H1 (cell line): ENCODE measurements around the gene GOLGA2. TPM values are rescaled to one million over a fixed set of nuclear protein-coding genes. Genes with fewer than 3 reads are reported as not detected.
"Not testable (repeated sequence)": the region's sequence is repeated elsewhere in the genome, so short reads cannot be mapped to it uniquely, and the experiment has no call there.

ENCODE experiments used
- CTCF ChIA-PET: fragments of 300-600 bp; sonication (Branson Sonifier 250); formaldehyde crosslinking; loops from one replicate; lab custom pipeline; 2021; ENCODE audit not compliant: partially characterized antibody; lab: Charles Lee
- POLR2A ChIA-PET: fragments of 300-600 bp; sonication (Branson Sonifier 250); formaldehyde crosslinking; loops from one replicate; lab custom pipeline; 2021; ENCODE audit warnings: inconsistent platforms; ENCODE audit not compliant: partially characterized antibody; lab: Charles Lee
- DNase-seq, 2 experiments: peaks; one replicate each; pipeline versions ENCODE4 v3.0.0 to v3.0.0-alpha.2; 2010 to 2022; ENCODE audit warnings: low spot score in 2 of 2, low read depth in 1 of 2, mixed read lengths in 1 of 2
- FAIRE-seq: peaks from 2 replicates; lab custom pipeline; 2011; peaks lifted over from hg19 to GRCh38; lab: Jason Lieb, UNC
- H2AFZ ChIP-seq: 2 replicates; pipeline ENCODE4 v1.8.1; 2012; ENCODE audit warnings: low read length, inconsistent platforms
- H2AK5ac ChIP-seq: 2 replicates; pipeline ENCODE4 v1.6.1; 2013; ENCODE audit warnings: low read depth, low read length
- H2BK120ac ChIP-seq: replicated peaks from 2 replicates; pipeline ENCODE3; 2013; ENCODE audit warnings: low read depth, low read length, inconsistent platforms
- H2BK12ac ChIP-seq: 2 replicates; pipeline ENCODE4 v1.6.1; 2013; ENCODE audit warnings: low read depth, low read length
- H2BK15ac ChIP-seq: 2 replicates; pipeline ENCODE4 v1.6.1; 2013; ENCODE audit warnings: low read length
- H2BK20ac ChIP-seq: 2 replicates; pipeline ENCODE4 v1.6.1; 2013; ENCODE audit warnings: low read length
- H2BK5ac ChIP-seq: 2 replicates; pipeline ENCODE4 v1.6.1; 2013; ENCODE audit warnings: low read depth, low read length
- H3K14ac ChIP-seq: 2 replicates; pipeline ENCODE4 v1.6.1; 2013; ENCODE audit warnings: inconsistent platforms; ENCODE audit not compliant: insufficient read length
- H3K18ac ChIP-seq: 2 replicates; pipeline ENCODE4 v1.6.1; 2013; ENCODE audit warnings: low read length; ENCODE audit errors: extremely low read depth
- H3K23ac ChIP-seq: 2 replicates; pipeline ENCODE4 v1.6.1; 2013; ENCODE audit warnings: inconsistent platforms; ENCODE audit not compliant: insufficient read length
- H3K23me2 ChIP-seq: 2 replicates; pipeline ENCODE4 v1.6.1; 2013; ENCODE audit warnings: low read depth, low read length
- H3K27ac ChIP-seq: 2 replicates; pipeline ENCODE4 v1.6.1; 2011; ENCODE audit warnings: low read depth, low read length, inconsistent platforms
- H3K27me3 ChIP-seq, 4 experiments: replicated peaks in 1 of 4; 1 replicate in 1 of 4; 2 replicates in 3 of 4; pipeline versions ENCODE4 v1.6.1 to v1.8.1; 2011 to 2013; ENCODE audit warnings: low read length in 3 of 4, mild to moderate bottlenecking in 3 of 4, inconsistent platforms in 2 of 4, mixed read lengths in 2 of 4, moderate library complexity in 1 of 4; ENCODE audit not compliant: control insufficient read depth in 3 of 4, insufficient read depth in 3 of 4; ENCODE audit errors: extremely low read depth in 1 of 4
- H3K36me3 ChIP-seq, 4 experiments: 2 replicates each; pipeline versions ENCODE4 v1.6.1 to v1.8.1; 2011 to 2013; ENCODE audit warnings: mild to moderate bottlenecking in 4 of 4, low read length in 3 of 4, moderate library complexity in 2 of 4, control low read depth in 1 of 4, inconsistent platforms in 1 of 4; ENCODE audit not compliant: insufficient read depth in 4 of 4, control insufficient read depth in 2 of 4
- H3K4ac ChIP-seq: replicated peaks from 2 replicates; pipeline ENCODE3; 2013; ENCODE audit warnings: low read length, low read depth, mixed read lengths, inconsistent platforms; ENCODE audit not compliant: insufficient read length
- H3K4me1 ChIP-seq, 4 experiments: replicated peaks in 1 of 4; 1 replicate in 1 of 4; 2 replicates in 3 of 4; pipeline versions ENCODE4 v1.6.1 to v1.8.1; 2011 to 2013; ENCODE audit warnings: low read length in 3 of 4, inconsistent platforms in 2 of 4, mixed read lengths in 1 of 4; ENCODE audit not compliant: insufficient read depth in 4 of 4, control insufficient read depth in 3 of 4
- H3K4me2 ChIP-seq, 2 experiments: 2 replicates each; pipeline versions ENCODE4 v1.6.1 to v1.8.1; 2011 to 2013; ENCODE audit warnings: low read depth in 2 of 2, low read length in 2 of 2, control low read depth in 1 of 2, inconsistent platforms in 1 of 2, mild to moderate bottlenecking in 1 of 2; ENCODE audit not compliant: insufficient read depth in 1 of 2
- H3K4me3 ChIP-seq, 4 experiments: fragments of 200-600, 300-600 bp in 1 of 4; sonication (generic), shearing (Covaris generic), sonication (Bioruptor Twin) in 1 of 4; 2 replicates each; pipeline versions ENCODE4 v1.5.1 to v1.8.1; 2011 to 2016; ENCODE audit warnings: low read length in 4 of 4, low read depth in 3 of 4, control low read depth in 2 of 4, inconsistent platforms in 2 of 4, mild to moderate bottlenecking in 2 of 4, mixed read lengths in 1 of 4, moderate library complexity in 1 of 4; ENCODE audit not compliant: insufficient read depth in 2 of 4; ENCODE audit errors: extremely low read depth in 1 of 4
- H3K56ac ChIP-seq: replicated peaks from 2 replicates; pipeline ENCODE3; 2013; ENCODE audit warnings: low read depth, mild to moderate bottlenecking, mixed read lengths, low read length, inconsistent platforms; ENCODE audit not compliant: insufficient read length
- H3K79me1 ChIP-seq: 2 replicates; pipeline ENCODE4 v1.6.1; 2013; ENCODE audit warnings: low read depth, low read length, control low read depth
- H3K79me2 ChIP-seq, 2 experiments: 2 replicates each; pipeline versions ENCODE4 v1.6.1 to v1.8.1; 2012 to 2013; ENCODE audit warnings: low read length in 2 of 2, mild to moderate bottlenecking in 2 of 2, inconsistent platforms in 1 of 2; ENCODE audit not compliant: insufficient read depth in 2 of 2, control insufficient read depth in 1 of 2
- H3K9ac ChIP-seq, 4 experiments: replicated peaks in 1 of 4; 1 replicate in 1 of 4; 2 replicates in 3 of 4; pipeline versions ENCODE4 v1.6.1 to v1.8.1; 2011 to 2013; ENCODE audit warnings: low read depth in 3 of 4, low read length in 3 of 4, control low read depth in 2 of 4, mild to moderate bottlenecking in 2 of 4, moderate library complexity in 2 of 4, inconsistent platforms in 1 of 4; ENCODE audit errors: extremely low read depth in 1 of 4
- H3K9me3 ChIP-seq, 2 experiments: 2 replicates each; pipeline versions ENCODE4 v1.6.1 to v1.8.1; 2012 to 2013; ENCODE audit warnings: mild to moderate bottlenecking in 2 of 2, moderate library complexity in 2 of 2, control low read depth in 1 of 2, inconsistent platforms in 1 of 2, low read depth in 1 of 2, low read length in 1 of 2, mixed read lengths in 1 of 2; ENCODE audit not compliant: insufficient read depth in 2 of 2
- H4K20me1 ChIP-seq, 2 experiments: replicated peaks in 1 of 2; 2 replicates each; pipeline versions ENCODE3 to v1.8.1; 2011 to 2013; ENCODE audit warnings: inconsistent platforms in 2 of 2, low read length in 2 of 2, mild to moderate bottlenecking in 1 of 2; ENCODE audit not compliant: insufficient read depth in 2 of 2, control insufficient read depth in 1 of 2
- H4K5ac ChIP-seq: 2 replicates; pipeline ENCODE4 v1.6.1; 2013; ENCODE audit warnings: low read length, low read depth, mixed read lengths, inconsistent platforms; ENCODE audit not compliant: insufficient read length
- H4K8ac ChIP-seq: 2 replicates; pipeline ENCODE4 v1.8.0; 2013; ENCODE audit warnings: mild to moderate bottlenecking, moderate library complexity, low read length, inconsistent platforms; ENCODE audit not compliant: insufficient read depth; ENCODE audit errors: extremely low read depth
- H4K91ac ChIP-seq: replicated peaks from 2 replicates; pipeline ENCODE3; 2013; ENCODE audit warnings: low read length, mixed read lengths, inconsistent platforms; ENCODE audit not compliant: insufficient read length
- WGBS, 2 experiments: shearing (Covaris generic) in 1 of 2; methylation state at CpG; one replicate each; pipeline versions ENCODE4 v1.1.6 to v1.1.7; 2013 to 2015; ENCODE audit warnings: low lambda C conversion rate in 2 of 2, mixed read lengths in 2 of 2, inconsistent platforms in 1 of 2, low coverage in 1 of 2, missing lambda C conversion rate in 1 of 2; ENCODE audit not compliant: insufficient replicate concordance in 2 of 2, insufficient coverage in 1 of 2, insufficient read length in 1 of 2; ENCODE audit errors: extremely low coverage in 1 of 2, missing lambda C conversion rate in 1 of 2; 5-methylcytosine and 5-hydroxymethylcytosine counted together
- polyA plus RNA-seq, 7 experiments: library from polyadenylated mRNA; depleted of rRNA in 3 of 7; stranded (reverse) in 5 of 7; unstranded in 2 of 7; fragments of >200 nt in 5 of 7; fragments of 200-250 nt in 2 of 7; gene quantifications; 1 replicate in 5 of 7; 2 replicates in 1 of 7; 4 replicates in 1 of 7; pipeline versions ENCODE4 v1.2.1 to v1.2.3, GENCODE V29; 2011 to 2013; ENCODE audit warnings: missing spikeins in 2 of 7, mixed read lengths in 2 of 7
- total RNA-seq: library from RNA; stranded (reverse); fragmentation: NEBNext Ultra II Directional; extraction: Animal tissue kit (Norgen Biotek cat#: 25700); gene quantifications from 2 replicates; pipeline ENCODE4 v1.2.1, GENCODE V29; 2021

GOLGA2 gene
- total and polyA plus RNA-seq, 2 of the 8 experiments (the other 6 are each of a cell fraction or from before 2014, with no cell fraction given) = 13.1 to 43.6 TPM

DNA sequence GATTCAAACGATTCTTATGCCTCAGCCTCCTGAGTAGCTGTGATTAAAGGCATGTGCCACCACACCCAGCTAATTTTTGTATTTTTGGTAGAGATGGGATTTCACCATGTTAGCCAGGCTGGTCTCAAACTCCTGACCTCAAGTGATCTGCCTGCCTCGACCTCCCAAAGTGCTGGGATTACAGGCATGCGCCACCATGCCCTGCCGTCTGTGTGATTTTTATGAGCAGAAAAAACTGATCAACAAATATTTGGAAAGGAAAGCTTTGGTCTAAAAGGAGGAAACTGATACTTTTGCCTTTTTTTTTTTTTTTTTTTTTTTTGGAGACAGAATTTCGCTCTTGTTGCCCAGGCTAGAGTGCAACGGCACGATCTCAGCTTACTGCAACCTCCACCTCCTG lies 44.9 kb downstream of the GOLGA2 start:
- DNase-seq, H2BK5ac ChIP-seq, H3K23ac ChIP-seq, H3K56ac ChIP-seq, H3K4me1 ChIP-seq, H3K36me3 ChIP-seq, H3K4me3 ChIP-seq, H3K79me2 ChIP-seq, H3K27me3 ChIP-seq, H3K14ac ChIP-seq, H3K4me2 ChIP-seq, H2BK120ac ChIP-seq, FAIRE-seq, H3K18ac ChIP-seq, H3K23me2 ChIP-seq, H3K79me1 ChIP-seq, H2BK12ac ChIP-seq, H2BK20ac ChIP-seq, H2AFZ ChIP-seq, H4K91ac ChIP-seq, H3K4ac ChIP-seq, H3K9ac ChIP-seq, H3K9me3 ChIP-seq, H2AK5ac ChIP-seq, H2BK15ac ChIP-seq, H4K8ac ChIP-seq, H4K5ac ChIP-seq, H3K27ac ChIP-seq, H4K20me1 ChIP-seq: not testable (repeated sequence)
- ChIA-PET POLR2A (interaction anchor here (1.5 kb wide), 1 partner anchor 12 kb away, joined by 4 read pairs; no protein-coding TSS in a partner anchor), CTCF (interaction anchor here (1.3 kb wide), 1 partner anchor 23 kb away, joined by 3 read pairs; no protein-coding TSS in a partner anchor)
- 100% methylated on average over 7 of the region's 7 CpGs; no CpG with 5 or more reads in 1 of the 2 experiments for WGBS, 2 experiments
